GM18951 (cell line): ENCODE data around the gene ZBTB40.

Experiments
- POLR2A ChIP-seq: IDR thresholded peaks from 4 replicates; pipeline ENCODE4 v1.6.1; 2011; ENCODE audit warnings: mild to moderate bottlenecking; ENCODE audit not compliant: insufficient read length, insufficient read depth; ENCODE audit errors: extremely low read depth
- in situ Hi-C: fragments of 300-500 bp; cut with MboI; formaldehyde crosslinking; loops from one replicate; pipeline ENCODE4 v1.12.0; 2022; ENCODE audit warnings: low sequenced_read_pairs, mixed read lengths, inconsistent platforms; ENCODE audit not compliant: unreplicated experiment

ZBTB40 gene

DNA sequence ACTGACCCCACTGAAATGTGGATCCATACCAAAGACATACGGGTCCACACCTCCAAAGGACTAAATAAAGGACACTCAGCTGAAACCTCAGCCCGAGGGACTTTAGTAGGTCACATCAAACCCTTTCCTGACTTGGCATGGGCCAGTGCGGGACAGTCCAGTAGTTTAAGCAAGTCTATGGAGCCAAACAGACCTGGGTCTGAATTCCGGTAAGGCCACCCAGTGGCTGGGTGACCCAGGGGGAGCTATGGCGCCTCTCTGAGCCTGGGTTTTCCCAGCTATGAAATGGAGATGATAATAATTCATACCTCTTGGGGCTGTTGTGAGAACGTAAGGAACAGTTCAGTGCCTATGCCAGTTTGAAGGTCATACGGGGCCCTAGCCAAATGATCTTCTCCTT, 36.2 kb upstream of the ZBTB40 start:
- no peak for TF ChIP-seq POLR2A
- in situ Hi-C loops: loop anchor here (10.0 to 25.0 kb wide), 2 partner anchors 229 to 278 kb away; partner anchors contain the start of genes C1QC and WNT4

DNA sequence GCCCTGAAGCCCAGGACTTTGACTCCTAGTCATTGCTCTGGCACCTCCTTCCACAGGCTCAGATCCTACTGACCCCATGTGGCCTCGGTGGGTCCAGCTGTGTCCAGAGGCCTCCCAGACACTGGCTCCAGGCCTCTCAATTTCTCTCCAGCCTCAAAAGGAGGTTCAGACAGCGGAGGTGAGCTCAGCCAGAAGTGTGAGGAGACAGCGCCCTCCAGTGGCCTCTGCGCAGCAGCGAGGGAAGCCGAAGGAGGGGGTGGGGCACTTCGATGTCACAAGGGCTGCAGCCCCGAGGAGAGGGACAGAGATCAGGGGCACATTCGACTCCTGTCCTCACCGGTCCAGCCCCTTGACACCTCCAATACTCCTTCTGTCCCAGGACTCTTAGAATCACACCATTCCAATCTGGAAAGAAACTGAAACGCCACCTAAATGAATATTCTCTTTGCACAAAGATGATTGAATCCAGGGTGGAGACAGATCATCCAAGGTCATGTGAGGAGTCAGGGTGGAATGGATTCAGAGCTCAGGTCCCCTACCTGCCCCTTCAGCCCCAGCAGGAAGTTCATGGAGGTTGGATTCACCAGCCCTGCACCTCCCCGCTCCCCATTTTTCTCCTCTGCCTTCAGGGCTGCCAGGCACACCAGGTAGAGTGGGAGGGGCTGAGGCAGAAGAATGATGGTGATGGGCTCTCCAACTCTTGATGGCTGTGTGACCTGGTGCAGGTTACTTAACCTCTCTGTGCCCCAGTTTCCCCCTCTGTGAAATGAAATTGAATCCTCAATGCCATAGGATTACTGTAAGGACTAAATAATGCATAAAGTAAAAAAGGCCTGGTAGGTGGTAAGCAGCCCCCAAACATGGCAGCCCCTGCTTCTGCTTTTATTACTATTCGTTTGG, 34.8 kb upstream of the ZBTB40 start:
- in situ Hi-C loops: loop anchor here (10.0 to 25.0 kb wide), 2 partner anchors 228 to 280 kb away; partner anchors contain the start of genes C1QC and WNT4
- TF ChIP-seq POLR2A: no peak

DNA sequence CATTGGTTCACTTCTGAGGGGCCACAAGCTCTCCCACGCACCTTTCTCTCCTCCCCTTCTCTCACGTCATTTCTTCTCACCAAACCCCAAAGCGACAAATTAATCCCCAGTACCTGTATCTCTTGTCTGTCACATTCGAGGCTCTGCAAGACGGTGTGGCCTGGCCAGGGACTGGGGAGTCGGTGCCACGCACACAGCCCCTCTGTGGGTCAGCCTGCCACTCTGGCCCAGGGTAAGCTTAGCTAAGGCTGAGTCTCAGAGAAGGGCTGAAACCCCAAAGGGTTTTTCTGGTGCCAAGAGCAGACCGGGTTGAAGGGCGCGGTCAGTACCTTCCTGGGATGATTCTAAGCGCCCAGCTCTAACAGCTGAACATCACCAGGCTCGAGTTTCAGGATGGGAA, 34.2 kb upstream of the ZBTB40 start:
- TF ChIP-seq POLR2A: no peak
- in situ Hi-C loops: loop anchor here (10.0 to 25.0 kb wide), 2 partner anchors 227 to 280 kb away; partner anchors contain the start of genes C1QC and WNT4

DNA sequence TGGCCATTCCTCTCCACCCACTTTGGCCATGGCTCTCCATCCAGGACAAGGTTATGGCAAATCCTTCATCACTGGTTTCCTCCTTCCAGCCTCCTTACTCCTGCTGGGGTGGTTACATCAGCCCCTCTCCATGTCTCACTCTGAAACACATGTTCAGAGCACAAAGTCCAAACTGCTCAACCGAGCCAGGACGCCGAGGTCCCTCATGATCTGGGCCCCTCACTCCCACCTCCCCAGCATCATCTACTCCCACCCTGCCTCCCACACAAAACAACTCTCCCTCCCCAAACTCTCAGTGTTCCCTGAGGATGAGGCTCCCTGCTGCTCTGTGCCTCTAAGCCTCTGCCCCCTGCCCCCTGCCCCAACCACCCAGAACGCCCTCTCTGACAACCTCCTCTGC, 33.3 kb upstream of the ZBTB40 start:
- in situ Hi-C loops: loop anchor here (10.0 to 25.0 kb wide), 2 partner anchors 226 to 281 kb away; partner anchors contain the start of genes C1QC and WNT4
- no peak for TF ChIP-seq POLR2A

DNA sequence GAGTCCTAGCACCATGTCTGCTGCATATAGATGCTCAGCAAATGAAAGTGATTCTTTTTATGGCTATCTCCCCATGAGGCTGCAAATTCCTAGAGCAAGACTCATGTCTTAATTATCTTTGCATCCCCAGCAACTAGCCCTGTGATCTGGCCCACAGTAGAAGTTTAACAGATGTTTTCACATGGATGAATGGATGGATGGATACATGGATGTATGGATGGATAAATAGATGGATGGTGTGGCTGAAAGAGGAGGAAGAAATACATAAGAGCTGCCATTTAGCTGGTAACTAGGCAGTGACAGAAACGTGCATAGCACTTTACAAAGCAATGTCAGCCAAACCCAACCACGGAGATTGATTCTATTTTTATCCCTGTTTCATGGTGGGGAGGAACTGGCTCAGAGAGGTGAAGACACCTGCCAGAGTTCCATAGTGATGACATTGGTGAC, 32.7 kb upstream of the ZBTB40 start:
- TF ChIP-seq POLR2A: no peak
- in situ Hi-C loops: loop anchor here (10.0 to 25.0 kb wide), 2 partner anchors 226 to 282 kb away; partner anchors contain the start of genes C1QC and WNT4

DNA sequence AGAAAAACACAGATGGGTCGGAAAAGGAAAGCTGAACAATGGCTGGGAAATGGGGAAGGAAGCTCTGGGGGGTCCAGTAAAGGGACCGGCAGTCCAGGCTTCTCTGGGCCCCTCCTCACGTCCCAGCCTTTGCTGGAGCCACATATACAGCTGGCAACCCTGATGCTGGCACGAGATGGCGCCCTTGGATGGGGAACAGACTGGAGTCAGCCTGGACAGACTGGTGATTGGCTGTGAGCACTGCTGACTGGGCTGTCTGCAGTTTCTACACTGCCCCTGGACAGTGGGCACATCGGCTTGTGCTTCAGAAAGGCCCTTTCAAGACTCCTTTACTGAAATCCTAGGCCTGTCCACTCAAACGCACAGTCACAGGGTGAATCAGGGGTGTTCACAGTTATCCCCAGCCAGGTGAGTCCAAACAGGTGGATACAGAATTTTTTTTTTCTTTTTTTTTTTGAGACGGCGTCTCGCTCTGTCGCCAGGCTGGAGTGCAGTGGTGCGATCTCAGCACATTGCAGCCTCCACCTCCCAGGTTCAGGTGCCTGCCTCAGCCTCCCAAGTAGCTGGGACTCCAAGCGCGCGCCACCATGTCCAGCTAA, 31.1 kb upstream of the ZBTB40 start:
- TF ChIP-seq POLR2A: no peak
- in situ Hi-C loops: loop anchor here (25.0 kb wide), 1 partner anchor 283 kb away; the partner anchor contains the start of gene WNT4

DNA sequence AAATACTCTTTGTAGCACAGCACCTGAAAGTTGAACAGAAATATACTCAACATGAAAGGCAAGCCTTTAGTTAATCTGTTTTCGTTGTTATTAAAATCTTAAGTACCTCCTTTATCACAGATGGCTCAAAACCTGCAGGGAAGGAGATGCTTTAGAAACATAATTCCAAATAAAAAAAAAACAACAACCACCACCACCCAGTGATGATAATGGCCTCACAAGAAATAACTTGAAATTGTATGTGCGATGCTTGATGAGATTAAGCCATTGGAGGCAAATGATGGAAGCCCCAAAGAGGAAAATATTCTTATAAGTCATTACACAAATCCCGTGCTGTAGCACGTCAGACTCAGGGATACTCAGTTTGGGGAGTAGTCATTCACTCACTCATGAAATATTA, 24.9 kb upstream of the ZBTB40 start:
- no peak for TF ChIP-seq POLR2A
- in situ Hi-C loops: no loop called here

DNA sequence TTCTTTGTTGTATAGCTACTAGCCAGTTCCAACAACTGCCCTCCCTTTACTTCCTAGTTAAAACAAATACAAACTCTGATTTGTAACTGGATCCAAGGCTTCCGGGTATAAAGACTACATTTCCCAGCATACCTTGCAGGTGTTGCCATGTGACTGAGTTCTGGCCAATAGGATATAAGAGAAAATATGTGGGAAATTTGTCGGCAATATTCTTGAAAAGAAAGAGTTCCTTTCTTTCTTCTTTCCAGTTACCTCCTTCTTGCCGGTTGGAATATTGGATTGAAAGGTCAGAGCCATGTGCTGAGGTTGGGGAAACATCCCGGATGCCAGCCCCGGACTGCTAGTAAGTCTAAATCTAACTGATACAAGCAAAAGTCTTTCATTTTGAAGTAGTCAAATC, 23.0 kb upstream of the ZBTB40 start:
- no peak for TF ChIP-seq POLR2A
- in situ Hi-C loops: no loop called here

DNA sequence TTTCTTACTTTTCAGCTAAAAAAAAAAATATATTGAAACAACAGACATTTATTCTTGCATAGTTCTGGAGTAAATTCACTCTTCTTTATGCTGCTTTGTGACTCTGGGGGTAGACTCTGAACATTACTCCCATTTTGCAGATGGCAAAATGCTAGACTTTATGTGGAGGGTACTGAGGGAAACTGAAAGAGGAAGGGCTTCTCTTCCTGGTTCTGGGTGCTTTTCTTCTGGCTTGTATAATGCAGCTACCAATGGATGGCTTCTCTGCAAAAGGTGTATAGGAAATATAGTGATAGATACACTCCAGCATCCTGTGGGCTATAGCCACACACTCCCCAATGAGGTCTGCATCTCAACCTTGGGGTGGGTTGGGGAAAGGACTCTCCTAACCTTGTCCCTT, 19.7 kb upstream of the ZBTB40 start:
- no peak for TF ChIP-seq POLR2A
- in situ Hi-C loops: no loop called here

DNA sequence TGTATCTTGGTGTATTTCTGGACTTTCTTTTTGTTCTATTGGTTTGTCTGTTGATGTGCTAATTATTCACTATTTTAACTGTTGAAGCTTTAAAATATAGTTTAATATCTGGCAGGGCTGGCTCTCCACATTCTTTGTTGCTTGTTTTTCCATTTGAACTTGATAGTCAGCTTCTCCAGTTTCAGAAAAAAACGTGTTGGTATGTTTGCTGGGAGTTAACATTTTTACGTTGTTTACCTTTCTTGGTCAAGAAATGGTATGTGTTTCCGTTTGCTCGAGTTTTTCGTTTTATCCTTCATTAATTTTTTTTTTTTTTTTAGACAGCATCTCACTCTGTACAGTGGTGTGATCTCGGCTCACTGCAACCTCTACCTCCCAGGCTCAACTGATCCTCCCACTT, 16.9 kb upstream of the ZBTB40 start:
- TF ChIP-seq POLR2A: no peak
- in situ Hi-C loops: no loop called here

DNA sequence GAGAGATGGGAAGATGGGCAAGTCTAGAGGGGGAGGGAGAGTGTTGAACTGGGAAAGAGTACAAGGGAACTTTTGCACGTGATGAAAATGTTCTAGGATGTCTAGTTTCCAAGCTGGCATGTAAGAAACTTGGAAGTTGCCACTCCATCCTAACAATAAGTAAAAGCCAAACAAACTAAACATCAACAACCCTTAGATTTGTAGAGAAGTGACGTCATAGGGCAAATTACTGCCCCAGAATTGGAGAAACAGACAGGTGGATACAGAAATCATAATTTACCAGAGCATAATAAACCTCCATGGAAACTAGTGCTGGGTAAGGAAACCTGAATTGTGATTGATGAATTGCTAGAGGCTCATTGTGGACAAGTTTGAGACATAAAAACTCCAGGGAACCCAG, 14.7 kb upstream of the ZBTB40 start:
- no peak for TF ChIP-seq POLR2A
- in situ Hi-C loops: no loop called here

DNA sequence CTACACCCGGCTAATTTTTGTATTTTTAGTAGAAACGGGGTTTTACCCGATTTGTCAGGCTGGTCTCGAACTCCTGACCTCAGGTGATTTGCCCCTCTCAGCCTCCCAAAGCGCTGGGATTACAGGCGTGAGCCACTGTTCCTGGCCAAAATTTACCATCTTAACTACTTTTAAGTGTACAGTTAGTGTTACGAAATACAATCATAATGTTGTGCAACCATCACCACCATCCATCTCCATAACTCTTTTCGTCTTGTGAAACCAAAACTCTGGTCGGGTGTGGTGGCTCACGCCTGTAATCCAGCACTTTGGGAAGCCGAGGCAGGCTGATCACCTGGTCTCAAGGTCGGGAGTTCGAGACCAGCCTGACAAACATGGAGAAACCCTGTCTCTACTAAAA, 14.1 kb upstream of the ZBTB40 start:
- no peak for TF ChIP-seq POLR2A
- in situ Hi-C loops: no loop called here

DNA sequence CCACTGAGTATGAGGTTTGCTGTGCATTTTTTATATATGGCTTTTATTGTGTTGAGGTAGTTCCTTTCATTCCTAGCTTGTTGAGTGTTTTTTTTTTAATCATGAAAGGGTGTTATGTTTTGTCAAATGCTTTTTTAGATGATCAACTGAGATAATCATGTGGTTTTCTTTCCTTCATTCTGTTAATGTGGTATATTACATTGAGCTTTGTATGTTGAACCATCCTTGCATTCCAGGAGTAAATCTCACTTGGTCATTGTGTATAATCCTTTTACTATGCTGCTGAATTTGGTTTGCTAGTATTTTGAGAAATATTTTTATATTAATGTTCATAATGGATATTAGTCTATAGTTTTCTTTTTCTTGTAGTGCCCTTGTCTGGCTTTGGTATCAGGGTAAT, 11.1 kb upstream of the ZBTB40 start:
- no peak for TF ChIP-seq POLR2A
- in situ Hi-C loops: no loop called here

DNA sequence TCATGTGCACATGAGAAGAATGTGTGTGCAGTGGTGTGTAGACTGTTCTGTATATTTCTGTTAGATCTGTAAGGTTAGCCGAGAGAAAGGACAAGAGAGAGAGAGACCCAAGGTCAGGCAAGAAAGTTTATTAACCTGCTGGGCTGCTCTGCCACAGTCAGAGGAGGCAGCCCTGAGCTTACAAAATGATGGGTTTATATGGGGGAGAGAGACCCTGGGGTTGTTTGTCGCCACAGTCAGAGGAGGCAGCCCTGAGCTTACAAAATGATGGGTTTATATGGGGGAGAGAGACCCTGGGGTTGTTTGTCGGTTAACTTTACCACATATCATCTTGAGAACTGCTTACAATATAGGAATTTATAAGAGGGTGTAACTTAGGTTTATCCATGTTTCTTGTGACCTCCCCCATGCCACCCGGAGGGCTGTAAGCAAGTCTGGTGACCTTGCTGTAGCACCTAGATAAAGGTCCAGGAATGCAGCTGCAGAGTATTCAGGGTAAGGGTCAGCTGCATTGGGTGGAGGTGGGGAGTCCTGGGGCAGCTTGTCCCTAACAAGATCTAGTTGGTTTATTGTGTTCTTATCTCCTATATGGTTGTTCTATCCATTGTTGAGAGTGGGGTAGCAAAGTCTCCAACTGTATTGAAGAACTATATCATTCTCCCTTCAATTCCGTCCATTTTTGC, 9.3 kb upstream of the ZBTB40 start:
- no peak for TF ChIP-seq POLR2A
- in situ Hi-C loops: no loop called here

DNA sequence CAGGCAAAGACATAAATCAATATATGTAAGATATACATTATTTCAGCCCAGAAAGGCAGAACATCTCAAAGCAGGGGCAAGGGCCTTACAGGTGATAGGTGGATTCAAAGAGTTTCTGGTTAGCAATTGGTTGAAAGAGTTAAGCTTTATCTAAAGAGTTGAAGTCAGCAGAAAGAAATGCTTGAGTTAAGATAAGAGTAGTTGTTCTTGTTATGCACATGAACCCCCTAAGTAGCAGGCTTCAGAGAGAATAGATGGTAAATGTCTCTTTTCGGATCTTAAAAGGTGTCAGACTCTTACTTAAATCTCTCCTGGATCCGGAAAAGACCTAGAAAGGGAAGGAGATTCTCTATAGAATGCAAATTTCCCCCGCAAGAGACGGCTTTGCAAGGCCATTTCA, 8.3 kb upstream of the ZBTB40 start:
- in situ Hi-C loops: no loop called here
- TF ChIP-seq POLR2A: no peak
